WTC11 (cell line): ENCODE results near the gene CACNA1F. TPM values are rescaled to one million over a fixed set of nuclear protein-coding genes. Genes with fewer than 3 reads are reported as not detected.
A peak's percentile ranks its signal among the peaks of the same experiment; 100 is the strongest.

Experiments used
- ATAC-seq: fragments of 200-7000 bp; cut with Tn5 transposase; 2 replicates; pipeline ENCODE4 v1.10.0; 2021; ENCODE audit warnings: mild to moderate bottlenecking, moderate library complexity
- CTCF ChIA-PET: fragments of 300-600 bp; sonication (Branson Sonifier 250); formaldehyde crosslinking; loops from one replicate; lab custom pipeline; 2021; ENCODE audit warnings: antibody characterized with exemption; lab: Charles Lee
- POLR2A ChIA-PET: fragments of 350-600 bp; sonication (Branson Sonifier 250); formaldehyde crosslinking; loops from one replicate; lab custom pipeline; 2021; ENCODE audit warnings: antibody characterized with exemption; lab: Charles Lee
- DNase-seq: peaks from one replicate; pipeline ENCODE4 v3.0.0; 2021; ENCODE audit warnings: low spot score
- H3K27ac Mint-ChIP-seq: 2 replicates; pipeline ENCODE4 v1.8.0; 2021; ENCODE audit warnings: mixed read lengths
- H3K27me3 Mint-ChIP-seq: 2 replicates; pipeline ENCODE4 v1.8.0; 2021; ENCODE audit warnings: low read depth, mild to moderate bottlenecking, moderate library complexity, mixed read lengths
- H3K36me3 Mint-ChIP-seq: 2 replicates; pipeline ENCODE4 v1.8.0; 2021; ENCODE audit warnings: mixed read lengths
- H3K4me1 Mint-ChIP-seq: 2 replicates; pipeline ENCODE4 v1.8.0; 2022; ENCODE audit warnings: mixed read lengths
- H3K4me3 Mint-ChIP-seq: 2 replicates; pipeline ENCODE4 v1.8.0; 2021; ENCODE audit warnings: mild to moderate bottlenecking, moderate library complexity, mixed read lengths
- H3K9me3 Mint-ChIP-seq: 2 replicates; pipeline ENCODE4 v1.8.0; 2021; ENCODE audit warnings: mixed read lengths
- CBFB ChIP-seq: sonication (generic); formaldehyde crosslinking; IDR thresholded peaks from 2 replicates; pipeline ENCODE4 v1.8.1; 2022; ENCODE audit warnings: mild to moderate bottlenecking, low read depth, missing genetic modification reagents
- CREB1 ChIP-seq: sonication (generic); formaldehyde crosslinking; IDR thresholded peaks from 2 replicates; pipeline ENCODE4 v1.8.0; 2023; ENCODE audit warnings: mild to moderate bottlenecking, missing genetic modification reagents
- CREM ChIP-seq: sonication (generic); formaldehyde crosslinking; IDR thresholded peaks from 2 replicates; pipeline ENCODE4 v1.8.1; 2022; ENCODE audit warnings: mild to moderate bottlenecking, missing genetic modification reagents, moderate library complexity
- FOXJ3 ChIP-seq: sonication (generic); formaldehyde crosslinking; IDR thresholded peaks from 2 replicates; pipeline ENCODE4 v1.9.0; 2021; ENCODE audit warnings: missing genetic modification reagents, mild to moderate bottlenecking, borderline replicate concordance
- GABPB1 ChIP-seq: sonication (generic); formaldehyde crosslinking; IDR thresholded peaks from 2 replicates; pipeline ENCODE4 v1.8.1; 2023; ENCODE audit warnings: mild to moderate bottlenecking, missing genetic modification reagents
- GRHL2 ChIP-seq: fragments of 250-450 bp; sonication (Bioruptor Pico); IDR thresholded peaks from 2 replicates; pipeline ENCODE4 v1.8.0; 2022; ENCODE audit warnings: mild to moderate bottlenecking, moderate library complexity; ENCODE audit not compliant: insufficient replicate concordance, severe bottlenecking
- MYBL2 ChIP-seq: sonication (generic); formaldehyde crosslinking; IDR thresholded peaks from 2 replicates; pipeline ENCODE4 v1.8.1; 2023; ENCODE audit warnings: mild to moderate bottlenecking, moderate library complexity, missing genetic modification reagents
- NFYB ChIP-seq: sonication (generic); formaldehyde crosslinking; conservative IDR thresholded peaks from 2 replicates; pipeline ENCODE4 v1.8.0; 2022; ENCODE audit warnings: low read depth, missing genetic modification reagents
- RELA ChIP-seq: sonication (generic); formaldehyde crosslinking; IDR thresholded peaks from 2 replicates; pipeline ENCODE4 v1.8.1; 2022; ENCODE audit warnings: missing genetic modification reagents, mild to moderate bottlenecking, borderline replicate concordance
- RORB ChIP-seq: fragments of 250-450 bp; sonication (Bioruptor Pico); IDR thresholded peaks from 2 replicates; pipeline ENCODE4 v1.9.0; 2021; ENCODE audit warnings: mild to moderate bottlenecking
- TEAD1 ChIP-seq: sonication (generic); formaldehyde crosslinking; IDR thresholded peaks from 2 replicates; pipeline ENCODE4 v1.8.0; 2022; ENCODE audit warnings: mild to moderate bottlenecking, missing genetic modification reagents
- ZMAT4 ChIP-seq: fragments of 250-450 bp; sonication (Bioruptor Pico); IDR thresholded peaks from 2 replicates; pipeline ENCODE4 v1.9.0; 2021; ENCODE audit warnings: mild to moderate bottlenecking
- ZNF121 ChIP-seq: sonication (generic); formaldehyde crosslinking; IDR thresholded peaks from 2 replicates; pipeline ENCODE4 v1.8.0; 2023; ENCODE audit warnings: missing genetic modification reagents
- ZNF138 ChIP-seq: sonication (generic); formaldehyde crosslinking; conservative IDR thresholded peaks from 2 replicates; pipeline ENCODE4 v1.8.1; 2022; ENCODE audit warnings: mild to moderate bottlenecking, moderate library complexity, missing genetic modification reagents
- ZNF396 ChIP-seq: fragments of 250-450 bp; sonication (Bioruptor Pico); IDR thresholded peaks from 2 replicates; pipeline ENCODE4 v1.8.0; 2021; ENCODE audit warnings: mild to moderate bottlenecking, moderate library complexity, borderline replicate concordance
- ZNF671 ChIP-seq: fragments of 250-450 bp; sonication (Bioruptor Pico); IDR thresholded peaks from 2 replicates; pipeline ENCODE4 v1.8.0; 2021; ENCODE audit warnings: mild to moderate bottlenecking
- total RNA-seq: library from RNA; stranded (reverse); gene quantifications from 3 replicates; pipeline ENCODE4 v1.2.3, GENCODE V29; 2021
- TF ChIP-seq, protein P1 (sequence below): sonication (generic); formaldehyde crosslinking; IDR thresholded peaks from 2 replicates; pipeline ENCODE4 v1.8.1; 2023; ENCODE audit warnings: mild to moderate bottlenecking, missing genetic modification reagents, moderate library complexity
- TF ChIP-seq, protein P2 (sequence below): sonication (generic); formaldehyde crosslinking; IDR thresholded peaks from 2 replicates; pipeline ENCODE4 v1.8.1; 2023; ENCODE audit warnings: mild to moderate bottlenecking, missing genetic modification reagents, borderline replicate concordance
- TF ChIP-seq, protein P3 (sequence below): sonication (generic); formaldehyde crosslinking; IDR thresholded peaks from 2 replicates; pipeline ENCODE4 v1.8.0; 2023; ENCODE audit warnings: missing genetic modification reagents
- TF ChIP-seq, protein P4 (sequence below): sonication (generic); formaldehyde crosslinking; IDR thresholded peaks from 2 replicates; pipeline ENCODE4 v1.8.0; 2022; ENCODE audit warnings: mild to moderate bottlenecking, missing genetic modification reagents
- TF ChIP-seq, protein P5 (sequence below): fragments of 250-450 bp; sonication (Bioruptor Pico); IDR thresholded peaks from 2 replicates; pipeline ENCODE4 v2.1.2; 2022; ENCODE audit warnings: mild to moderate bottlenecking, moderate library complexity
- TF ChIP-seq, protein P6 (sequence below): sonication (generic); formaldehyde crosslinking; IDR thresholded peaks from 2 replicates; pipeline ENCODE4 v1.8.0; 2023; ENCODE audit warnings: missing genetic modification reagents, mild to moderate bottlenecking, borderline replicate concordance

The CACNA1F gene
- total RNA-seq, 1 experiment from 2014 or later = 1.6 TPM

DNA sequence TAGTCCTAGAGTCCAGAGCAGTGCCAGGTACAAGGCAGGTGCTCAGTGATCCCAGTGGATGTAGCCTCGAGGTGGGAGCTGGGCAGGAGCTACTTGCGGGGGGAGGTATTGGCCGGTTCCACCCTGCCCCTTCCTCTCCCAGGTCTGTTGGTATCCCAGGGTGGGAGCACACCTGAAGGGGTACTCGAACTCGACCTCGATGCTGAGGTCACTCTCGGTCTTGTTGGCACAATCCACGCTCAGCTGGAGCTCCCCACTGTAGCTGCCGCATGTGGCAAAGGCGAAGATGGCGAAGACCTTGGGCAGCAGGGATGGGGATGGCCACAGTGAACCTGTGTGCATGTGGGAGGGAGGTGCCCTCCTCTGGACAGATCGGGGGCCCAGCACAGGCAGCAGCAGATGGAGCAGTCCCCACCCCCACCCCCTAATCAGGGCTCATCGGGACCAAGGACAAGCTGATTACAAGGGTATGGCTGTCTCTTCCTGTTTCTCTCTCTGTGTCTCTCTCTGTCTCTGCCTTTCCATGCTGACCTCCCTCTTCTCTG is 35.5 kb downstream of the CACNA1F start (continued):
- TF ChIP-seq TEAD1 (CRISPR knock-in tag) = no peak
- TF ChIP-seq FOXJ3 (CRISPR knock-in tag) = no peak
- TF ChIP-seq, protein P1, sequence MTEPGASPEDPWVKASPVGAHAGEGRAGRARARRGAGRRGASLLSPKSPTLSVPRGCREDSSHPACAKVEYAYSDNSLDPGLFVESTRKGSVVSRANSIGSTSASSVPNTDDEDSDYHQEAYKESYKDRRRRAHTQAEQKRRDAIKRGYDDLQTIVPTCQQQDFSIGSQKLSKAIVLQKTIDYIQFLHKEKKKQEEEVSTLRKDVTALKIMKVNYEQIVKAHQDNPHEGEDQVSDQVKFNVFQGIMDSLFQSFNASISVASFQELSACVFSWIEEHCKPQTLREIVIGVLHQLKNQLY (CRISPR knock-in tag) = no peak
- TF ChIP-seq ZNF121 = no peak
- TF ChIP-seq, protein P2, sequence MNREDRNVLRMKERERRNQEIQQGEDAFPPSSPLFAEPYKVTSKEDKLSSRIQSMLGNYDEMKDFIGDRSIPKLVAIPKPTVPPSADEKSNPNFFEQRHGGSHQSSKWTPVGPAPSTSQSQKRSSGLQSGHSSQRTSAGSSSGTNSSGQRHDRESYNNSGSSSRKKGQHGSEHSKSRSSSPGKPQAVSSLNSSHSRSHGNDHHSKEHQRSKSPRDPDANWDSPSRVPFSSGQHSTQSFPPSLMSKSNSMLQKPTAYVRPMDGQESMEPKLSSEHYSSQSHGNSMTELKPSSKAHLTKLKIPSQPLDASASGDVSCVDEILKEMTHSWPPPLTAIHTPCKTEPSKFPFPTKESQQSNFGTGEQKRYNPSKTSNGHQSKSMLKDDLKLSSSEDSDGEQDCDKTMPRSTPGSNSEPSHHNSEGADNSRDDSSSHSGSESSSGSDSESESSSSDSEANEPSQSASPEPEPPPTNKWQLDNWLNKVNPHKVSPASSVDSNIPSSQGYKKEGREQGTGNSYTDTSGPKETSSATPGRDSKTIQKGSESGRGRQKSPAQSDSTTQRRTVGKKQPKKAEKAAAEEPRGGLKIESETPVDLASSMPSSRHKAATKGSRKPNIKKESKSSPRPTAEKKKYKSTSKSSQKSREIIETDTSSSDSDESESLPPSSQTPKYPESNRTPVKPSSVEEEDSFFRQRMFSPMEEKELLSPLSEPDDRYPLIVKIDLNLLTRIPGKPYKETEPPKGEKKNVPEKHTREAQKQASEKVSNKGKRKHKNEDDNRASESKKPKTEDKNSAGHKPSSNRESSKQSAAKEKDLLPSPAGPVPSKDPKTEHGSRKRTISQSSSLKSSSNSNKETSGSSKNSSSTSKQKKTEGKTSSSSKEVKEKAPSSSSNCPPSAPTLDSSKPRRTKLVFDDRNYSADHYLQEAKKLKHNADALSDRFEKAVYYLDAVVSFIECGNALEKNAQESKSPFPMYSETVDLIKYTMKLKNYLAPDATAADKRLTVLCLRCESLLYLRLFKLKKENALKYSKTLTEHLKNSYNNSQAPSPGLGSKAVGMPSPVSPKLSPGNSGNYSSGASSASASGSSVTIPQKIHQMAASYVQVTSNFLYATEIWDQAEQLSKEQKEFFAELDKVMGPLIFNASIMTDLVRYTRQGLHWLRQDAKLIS (CRISPR knock-in tag) = no peak
- no peak for TF ChIP-seq ZMAT4
- TF ChIP-seq, all 79 proteins: peak for 0

GRCh38 chrX:49193542-49193964 is 39.6 kb downstream of the CACNA1F start:
- no peak for ATAC-seq
- Mint-ChIP-seq H3K27ac (peak overlapping the region; percentile 71), H3K4me1 (peaks cover 27% of the 10 kb centered on the region), H3K9me3 (no peaks in the 10 kb centered on the region), H3K4me3 (no peak overlapping the region), H3K36me3 (no peaks in the 10 kb centered on the region), H3K27me3 (no peaks in the 10 kb centered on the region; the same call in 1 of the 2 replicates)
- CTCF ChIA-PET = interaction anchor here (1.2 to 2.0 kb wide), 10 partner anchors 9 to 545 kb away, joined by 3 to 19 read pairs (median 10); partner anchors contain the start of gene PPP1R3F
- no peak for DNase-seq
- POLR2A ChIA-PET = interaction anchor here (1.2 kb wide), 1 partner anchor 75 kb away, joined by 4 read pairs; no protein-coding TSS in a partner anchor
- no peak for TF ChIP-seq CBFB (CRISPR knock-in tag)
- TF ChIP-seq GRHL2 = no peak
- TF ChIP-seq, protein P3, sequence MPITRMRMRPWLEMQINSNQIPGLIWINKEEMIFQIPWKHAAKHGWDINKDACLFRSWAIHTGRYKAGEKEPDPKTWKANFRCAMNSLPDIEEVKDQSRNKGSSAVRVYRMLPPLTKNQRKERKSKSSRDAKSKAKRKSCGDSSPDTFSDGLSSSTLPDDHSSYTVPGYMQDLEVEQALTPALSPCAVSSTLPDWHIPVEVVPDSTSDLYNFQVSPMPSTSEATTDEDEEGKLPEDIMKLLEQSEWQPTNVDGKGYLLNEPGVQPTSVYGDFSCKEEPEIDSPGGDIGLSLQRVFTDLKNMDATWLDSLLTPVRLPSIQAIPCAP = no peak
- TF ChIP-seq, protein P4, sequence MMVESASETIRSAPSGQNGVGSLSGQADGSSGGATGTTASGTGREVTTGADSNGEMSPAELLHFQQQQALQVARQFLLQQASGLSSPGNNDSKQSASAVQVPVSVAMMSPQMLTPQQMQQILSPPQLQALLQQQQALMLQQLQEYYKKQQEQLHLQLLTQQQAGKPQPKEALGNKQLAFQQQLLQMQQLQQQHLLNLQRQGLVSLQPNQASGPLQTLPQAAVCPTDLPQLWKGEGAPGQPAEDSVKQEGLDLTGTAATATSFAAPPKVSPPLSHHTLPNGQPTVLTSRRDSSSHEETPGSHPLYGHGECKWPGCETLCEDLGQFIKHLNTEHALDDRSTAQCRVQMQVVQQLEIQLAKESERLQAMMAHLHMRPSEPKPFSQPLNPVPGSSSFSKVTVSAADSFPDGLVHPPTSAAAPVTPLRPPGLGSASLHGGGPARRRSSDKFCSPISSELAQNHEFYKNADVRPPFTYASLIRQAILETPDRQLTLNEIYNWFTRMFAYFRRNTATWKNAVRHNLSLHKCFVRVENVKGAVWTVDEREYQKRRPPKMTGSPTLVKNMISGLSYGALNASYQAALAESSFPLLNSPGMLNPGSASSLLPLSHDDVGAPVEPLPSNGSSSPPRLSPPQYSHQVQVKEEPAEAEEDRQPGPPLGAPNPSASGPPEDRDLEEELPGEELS (CRISPR knock-in tag) = no peak
- TF ChIP-seq, protein P5, sequence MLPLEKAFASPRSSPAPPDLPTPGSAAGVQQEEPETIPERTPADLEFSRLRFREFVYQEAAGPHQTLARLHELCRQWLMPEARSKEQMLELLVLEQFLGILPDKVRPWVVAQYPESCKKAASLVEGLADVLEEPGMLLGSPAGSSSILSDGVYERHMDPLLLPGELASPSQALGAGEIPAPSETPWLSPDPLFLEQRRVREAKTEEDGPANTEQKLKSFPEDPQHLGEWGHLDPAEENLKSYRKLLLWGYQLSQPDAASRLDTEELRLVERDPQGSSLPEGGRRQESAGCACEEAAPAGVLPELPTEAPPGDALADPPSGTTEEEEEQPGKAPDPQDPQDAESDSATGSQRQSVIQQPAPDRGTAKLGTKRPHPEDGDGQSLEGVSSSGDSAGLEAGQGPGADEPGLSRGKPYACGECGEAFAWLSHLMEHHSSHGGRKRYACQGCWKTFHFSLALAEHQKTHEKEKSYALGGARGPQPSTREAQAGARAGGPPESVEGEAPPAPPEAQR (CRISPR knock-in tag) = no peak
- no peak for TF ChIP-seq RELA
- no peak for TF ChIP-seq CREM
- no peak for TF ChIP-seq GABPB1 (CRISPR knock-in tag)
- TF ChIP-seq ZNF396 (CRISPR knock-in tag) = no peak
- TF ChIP-seq CREB1 (CRISPR knock-in tag) = no peak
- no peak for TF ChIP-seq ZNF671
- no peak for TF ChIP-seq RORB (CRISPR knock-in tag)
- TF ChIP-seq, protein P1 (CRISPR knock-in tag) = no peak
- TF ChIP-seq, protein P6, sequence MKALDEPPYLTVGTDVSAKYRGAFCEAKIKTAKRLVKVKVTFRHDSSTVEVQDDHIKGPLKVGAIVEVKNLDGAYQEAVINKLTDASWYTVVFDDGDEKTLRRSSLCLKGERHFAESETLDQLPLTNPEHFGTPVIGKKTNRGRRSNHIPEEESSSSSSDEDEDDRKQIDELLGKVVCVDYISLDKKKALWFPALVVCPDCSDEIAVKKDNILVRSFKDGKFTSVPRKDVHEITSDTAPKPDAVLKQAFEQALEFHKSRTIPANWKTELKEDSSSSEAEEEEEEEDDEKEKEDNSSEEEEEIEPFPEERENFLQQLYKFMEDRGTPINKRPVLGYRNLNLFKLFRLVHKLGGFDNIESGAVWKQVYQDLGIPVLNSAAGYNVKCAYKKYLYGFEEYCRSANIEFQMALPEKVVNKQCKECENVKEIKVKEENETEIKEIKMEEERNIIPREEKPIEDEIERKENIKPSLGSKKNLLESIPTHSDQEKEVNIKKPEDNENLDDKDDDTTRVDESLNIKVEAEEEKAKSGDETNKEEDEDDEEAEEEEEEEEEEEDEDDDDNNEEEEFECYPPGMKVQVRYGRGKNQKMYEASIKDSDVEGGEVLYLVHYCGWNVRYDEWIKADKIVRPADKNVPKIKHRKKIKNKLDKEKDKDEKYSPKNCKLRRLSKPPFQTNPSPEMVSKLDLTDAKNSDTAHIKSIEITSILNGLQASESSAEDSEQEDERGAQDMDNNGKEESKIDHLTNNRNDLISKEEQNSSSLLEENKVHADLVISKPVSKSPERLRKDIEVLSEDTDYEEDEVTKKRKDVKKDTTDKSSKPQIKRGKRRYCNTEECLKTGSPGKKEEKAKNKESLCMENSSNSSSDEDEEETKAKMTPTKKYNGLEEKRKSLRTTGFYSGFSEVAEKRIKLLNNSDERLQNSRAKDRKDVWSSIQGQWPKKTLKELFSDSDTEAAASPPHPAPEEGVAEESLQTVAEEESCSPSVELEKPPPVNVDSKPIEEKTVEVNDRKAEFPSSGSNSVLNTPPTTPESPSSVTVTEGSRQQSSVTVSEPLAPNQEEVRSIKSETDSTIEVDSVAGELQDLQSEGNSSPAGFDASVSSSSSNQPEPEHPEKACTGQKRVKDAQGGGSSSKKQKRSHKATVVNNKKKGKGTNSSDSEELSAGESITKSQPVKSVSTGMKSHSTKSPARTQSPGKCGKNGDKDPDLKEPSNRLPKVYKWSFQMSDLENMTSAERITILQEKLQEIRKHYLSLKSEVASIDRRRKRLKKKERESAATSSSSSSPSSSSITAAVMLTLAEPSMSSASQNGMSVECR (CRISPR knock-in tag) = no peak
- TF ChIP-seq ZNF138 (CRISPR knock-in tag) = no peak
- no peak for TF ChIP-seq NFYB (CRISPR knock-in tag)
- no peak for TF ChIP-seq MYBL2 (CRISPR knock-in tag)
